Tibial nerve (tissue), 3 donors: Measurements from ENCODE around the gene SOX8.
"Not testable (repeated sequence)": the region's sequence is repeated elsewhere in the genome, so short reads cannot be mapped to it uniquely, and the experiment has no call there.

Source experiments
- CTCF ChIP-seq, 5 experiments: fragments of 200-600 bp in 3 of 5; fragments of 450-650 bp in 2 of 5; sonication (generic) in 3 of 5; IDR thresholded peaks; one replicate each; pipeline ENCODE4 v1.5.1; 2016 to 2019; ENCODE audit warnings: antibody characterized with exemption in 5 of 5, mild to moderate bottlenecking in 3 of 5, moderate library complexity in 2 of 5
- POLR2A ChIP-seq, 2 donors: fragments of 450-650 bp; IDR thresholded peaks; one replicate each; pipeline ENCODE4 v1.6.1; 2017; ENCODE audit warnings: antibody characterized with exemption in 2 of 2, mild to moderate bottlenecking in 2 of 2, moderate library complexity in 2 of 2

GRCh38 chr16:955766-956165 lies 25.8 kb upstream of the SOX8 start:
- not testable (repeated sequence) for TF ChIP-seq CTCF, POLR2A (IDR thresholded peaks at IDR 0.05)
